Activated CD4-positive, alpha-beta T cell treated with anti-CD3 and anti-CD28 coated beads for 24 hours (primary cell): ENCODE results near the gene ATP2A3.
"Not testable (repeated sequence)": the region's sequence is repeated elsewhere in the genome, so short reads cannot be mapped to it uniquely, and the experiment has no call there.

Source experiments
- DNase-seq, 2 donors: peaks; one replicate each; pipeline ENCODE4 v3.0.0-alpha.2; 2020; ENCODE audit warnings: low read depth in 2 of 2

Gene ATP2A3

DNA sequence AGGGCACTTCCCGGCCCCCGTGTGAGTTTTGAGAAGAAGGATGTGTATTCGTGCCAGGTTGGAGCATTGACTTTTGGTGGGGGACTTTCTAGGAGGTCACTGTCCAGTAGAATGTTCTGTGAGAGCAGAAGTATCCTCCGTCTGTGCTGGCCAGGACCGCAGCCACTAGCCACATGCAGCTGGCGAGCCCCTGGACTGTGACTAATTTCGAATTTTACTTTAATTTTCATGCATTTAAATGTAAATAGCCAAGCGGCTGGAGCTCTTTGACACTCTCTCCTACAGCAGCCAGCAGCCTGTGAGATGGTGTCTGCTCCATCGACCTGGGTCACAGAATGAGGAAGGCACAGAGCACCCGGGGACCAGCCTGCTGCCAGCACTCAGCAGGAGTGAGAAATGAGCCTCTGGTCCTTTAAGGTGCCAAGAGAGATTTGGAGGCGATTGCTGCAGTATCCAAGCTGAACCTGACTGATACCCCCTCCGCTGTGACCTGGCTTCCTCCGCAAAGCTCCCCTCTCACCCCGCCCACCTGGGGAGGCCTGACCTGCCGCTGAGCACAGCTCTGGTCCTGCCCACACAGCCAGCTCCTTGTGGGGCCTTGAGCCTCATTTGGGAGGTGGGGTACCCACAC, 7.8 kb downstream of the ATP2A3 start:
- no peak for DNase-seq

DNA sequence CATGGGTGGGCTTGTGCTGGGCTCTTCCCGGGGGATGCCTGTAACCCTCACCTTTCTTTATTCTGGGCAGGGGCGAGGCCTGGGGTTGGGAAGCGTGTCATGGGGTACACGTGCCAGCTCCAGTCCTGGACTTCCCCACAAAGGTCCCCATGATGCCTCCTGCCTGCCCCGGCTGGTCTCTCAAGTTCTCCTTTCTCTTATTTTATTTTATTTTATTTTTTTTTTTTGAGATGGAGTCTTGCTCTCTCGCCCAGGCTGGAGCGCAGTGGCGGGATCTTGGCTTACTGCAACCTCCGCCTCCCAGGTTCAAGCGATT, 8.6 kb downstream of the ATP2A3 start:
- no peak for DNase-seq

DNA sequence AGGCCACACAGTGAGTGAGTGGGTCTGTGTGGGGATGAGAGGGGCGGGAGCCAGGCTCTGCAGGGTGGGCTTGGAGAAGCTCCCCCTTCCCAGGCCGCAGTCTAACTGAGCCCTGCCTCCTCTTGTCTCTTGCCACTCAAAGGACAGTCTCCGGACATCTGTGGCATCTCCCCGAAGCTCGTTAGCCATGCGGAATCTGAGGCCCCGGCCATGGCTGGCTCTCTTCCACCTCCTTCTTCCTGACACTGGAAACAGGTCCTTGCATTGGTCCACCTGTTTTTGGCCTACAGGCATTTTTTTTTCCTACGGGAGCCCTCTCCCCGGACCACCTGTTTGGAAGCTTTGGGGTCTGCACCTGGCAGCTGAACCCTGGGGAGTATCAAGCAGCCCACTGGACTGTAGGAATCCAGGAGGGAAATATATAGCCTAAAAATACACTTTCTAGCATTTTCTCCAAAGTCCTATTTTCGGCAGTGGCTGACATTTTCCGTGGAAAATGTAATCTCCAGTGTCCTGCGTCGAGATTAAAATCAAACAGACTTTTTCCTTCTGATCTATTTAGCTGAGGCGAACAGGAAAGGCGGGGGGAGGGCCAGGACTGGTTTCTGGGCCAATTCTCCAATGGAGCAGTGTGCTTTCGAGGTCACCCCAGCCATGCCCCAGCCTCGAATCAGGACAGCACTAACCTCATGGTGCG, 9.1 kb downstream of the ATP2A3 start:
- DNase-seq = no peak

- DNase-seq = no peak
Observed at GRCh38 chr17:3954086-3954485, 10.2 kb downstream of the ATP2A3 start.

GRCh38 chr17:3953542-3953941, 10.7 kb downstream of the ATP2A3 start:
- DNase-seq = no peak

DNA sequence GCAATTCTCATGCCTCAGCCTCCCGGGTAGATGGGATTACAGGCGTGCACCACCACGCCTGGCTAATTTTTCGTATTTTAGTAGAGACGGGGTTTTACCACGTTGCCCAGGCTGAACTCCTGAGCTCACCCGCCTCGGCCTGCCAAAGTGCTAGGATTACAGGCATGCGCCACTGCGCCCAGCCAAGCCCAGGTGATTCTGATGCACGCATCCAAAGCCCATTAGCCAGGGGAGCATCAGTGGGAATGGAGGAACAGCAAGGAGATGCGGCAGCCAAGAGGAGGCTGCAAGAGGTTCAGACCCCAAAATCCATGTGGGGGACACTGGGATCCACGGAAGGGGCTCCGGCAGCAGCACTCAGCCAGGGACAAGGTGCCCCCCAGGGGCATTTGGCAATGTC, 12.1 kb downstream of the ATP2A3 start:
- DNase-seq = no peak

DNA sequence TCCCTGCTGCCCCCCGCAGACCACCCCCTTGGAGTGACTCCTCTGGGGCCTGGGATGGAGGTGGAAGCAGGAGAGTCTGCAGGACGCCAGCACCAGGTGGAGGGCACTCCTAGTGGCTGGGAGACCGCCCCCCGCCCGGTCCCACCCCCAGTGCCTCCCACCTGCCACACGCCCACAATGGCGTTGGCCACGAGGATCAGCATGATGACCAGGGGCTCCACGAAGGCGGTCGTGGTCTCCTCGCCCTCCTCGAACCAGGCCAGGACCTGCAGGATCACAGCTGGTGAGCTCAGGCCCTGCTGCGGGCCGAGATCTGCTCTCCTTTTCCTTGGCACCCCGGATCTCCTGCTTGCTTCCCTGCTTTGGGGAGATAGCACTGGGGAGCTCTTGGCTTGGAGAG, 12.8 kb downstream of the ATP2A3 start:
- no peak for DNase-seq

GRCh38 chr17:3951003-3951402, 13.2 kb downstream of the ATP2A3 start:
- no peak for DNase-seq

DNA sequence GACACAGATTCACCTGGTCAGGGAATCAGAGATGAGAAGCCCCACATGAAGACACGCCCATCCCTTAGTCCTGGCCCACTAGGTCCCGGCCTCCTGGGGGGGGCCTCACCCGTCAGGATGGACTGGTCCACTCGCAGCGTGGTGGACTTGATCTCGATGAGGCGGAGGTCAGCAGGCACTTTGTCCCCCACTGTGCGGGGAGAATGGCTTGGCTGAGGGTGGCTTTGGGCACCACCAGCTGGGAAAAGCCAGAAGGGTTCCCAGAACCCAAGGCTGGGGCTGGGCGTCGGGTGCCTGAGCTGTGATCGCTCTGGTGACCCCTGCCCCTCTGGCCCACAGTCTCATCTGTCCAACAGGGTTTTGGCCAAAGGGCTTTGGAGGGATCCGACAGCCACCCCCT, 13.7 kb downstream of the ATP2A3 start:
- no peak for DNase-seq

GRCh38 chr17:3949418-3949817, 14.8 kb downstream of the ATP2A3 start:
- DNase-seq = no peak

DNA sequence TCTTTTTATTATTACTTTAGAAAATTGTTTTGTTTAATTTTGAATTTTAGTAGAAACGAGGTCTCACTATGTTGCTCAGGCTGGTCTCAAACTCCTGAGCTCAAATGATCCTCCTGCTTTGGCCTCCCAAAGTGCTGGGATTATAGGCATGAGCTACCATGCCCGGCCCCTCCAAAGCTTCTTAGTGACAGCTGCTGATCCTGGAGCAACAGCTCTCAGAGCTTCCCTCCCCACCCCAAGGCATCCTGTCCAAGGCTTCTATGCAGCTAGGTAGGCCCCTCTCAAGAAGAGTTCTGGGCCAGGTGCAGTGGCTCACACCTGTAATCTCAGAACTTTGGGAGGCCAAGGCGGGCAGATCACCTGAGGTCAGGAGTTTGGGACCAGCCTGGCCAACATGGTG, 15.7 kb downstream of the ATP2A3 start:
- not testable (repeated sequence) for DNase-seq

DNA sequence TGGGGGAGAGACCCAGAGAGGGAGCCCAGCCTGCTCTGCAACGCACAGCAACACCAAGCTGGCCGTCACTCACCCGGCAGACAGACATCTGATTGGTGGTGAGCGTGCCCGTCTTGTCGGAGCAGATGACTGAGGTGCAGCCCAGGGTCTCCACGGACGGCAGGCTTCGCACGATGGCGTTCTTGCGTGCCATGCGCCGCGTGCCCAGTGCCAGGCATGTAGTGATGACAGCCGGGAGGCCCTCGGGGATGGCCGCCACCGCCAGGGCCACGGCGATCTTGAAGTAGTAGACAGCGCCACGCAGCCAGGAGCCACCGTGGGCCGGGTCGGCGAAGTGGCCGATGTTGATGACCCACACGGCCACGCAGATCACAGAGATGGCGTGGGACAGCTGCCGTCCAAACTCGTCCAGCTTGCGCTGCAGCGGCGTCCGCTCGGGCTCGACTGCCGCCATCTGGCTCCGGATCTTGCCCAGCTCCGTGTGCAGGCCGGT, 16.9 kb downstream of the ATP2A3 start:
- DNase-seq = no peak

DNA sequence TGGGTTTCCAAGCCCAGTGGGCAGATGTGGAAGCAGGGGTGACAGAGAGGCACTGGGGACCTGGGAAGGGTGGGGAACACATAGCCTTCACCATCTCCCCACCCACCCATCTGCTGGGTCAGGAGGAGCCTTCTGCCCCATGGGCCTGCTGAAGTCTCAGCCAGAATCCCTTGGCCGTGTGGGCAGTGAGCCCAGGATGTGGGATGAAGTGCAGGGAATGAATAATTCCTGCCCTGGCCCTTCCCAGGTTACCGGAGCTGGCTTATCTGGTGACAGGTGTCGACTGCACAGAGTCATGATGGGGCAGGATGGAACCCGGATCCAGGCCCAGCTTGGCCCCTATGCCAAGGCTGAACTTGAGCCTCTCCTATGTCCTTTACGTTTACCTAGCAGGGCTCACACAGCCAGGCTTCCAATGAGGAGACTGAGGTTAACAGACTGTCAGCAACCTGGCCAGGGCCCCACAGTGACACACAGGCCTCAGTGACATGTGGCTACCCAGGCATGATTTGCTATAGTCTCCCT, 17.5 kb downstream of the ATP2A3 start:
- DNase-seq = no peak

DNA sequence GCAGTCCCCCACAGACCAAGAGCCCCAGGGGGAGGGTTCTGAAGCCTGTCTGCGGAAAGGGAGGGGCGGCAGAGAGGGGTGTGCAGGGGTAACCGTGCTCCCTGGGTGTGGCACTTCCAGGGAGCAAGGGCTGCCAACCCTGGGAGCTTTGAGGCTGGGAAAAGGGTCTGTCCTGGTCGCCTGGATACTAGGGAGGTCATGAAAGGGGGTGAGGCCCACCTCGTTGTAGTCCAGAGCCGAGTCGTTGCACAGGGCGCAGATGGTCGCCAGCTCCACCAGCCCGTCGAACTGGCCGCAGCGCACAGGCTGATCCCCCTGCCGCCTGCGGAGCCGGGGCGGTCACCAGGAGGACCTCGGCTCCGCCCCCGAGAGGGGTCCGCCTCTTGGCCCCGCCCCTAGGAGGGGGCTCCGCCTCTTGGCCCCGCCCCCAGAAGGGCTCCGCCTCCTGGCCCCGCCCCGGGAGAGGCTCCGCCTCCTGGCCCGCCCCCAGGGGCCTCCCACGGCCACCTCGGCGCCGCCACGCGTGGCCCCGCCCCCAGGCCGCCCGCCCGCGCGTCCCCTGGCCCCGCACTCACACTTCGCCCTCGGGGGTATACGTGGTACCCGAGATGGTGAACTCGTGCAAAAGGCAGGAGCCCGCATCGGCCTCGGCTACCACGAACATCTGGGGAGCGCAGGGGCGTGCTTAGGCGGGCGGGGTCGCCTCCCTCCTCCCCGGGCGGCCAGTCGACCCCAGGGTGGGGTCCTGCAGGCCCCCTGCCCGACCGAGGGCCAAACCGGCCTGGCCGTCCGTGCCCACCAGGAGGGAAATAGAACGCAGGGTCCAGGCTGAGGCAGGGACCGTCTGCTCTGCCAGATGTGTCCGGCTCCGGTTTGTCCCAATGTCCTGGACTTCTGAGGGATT, 19.5 kb downstream of the ATP2A3 start:
- DNase-seq = no peak

DNA sequence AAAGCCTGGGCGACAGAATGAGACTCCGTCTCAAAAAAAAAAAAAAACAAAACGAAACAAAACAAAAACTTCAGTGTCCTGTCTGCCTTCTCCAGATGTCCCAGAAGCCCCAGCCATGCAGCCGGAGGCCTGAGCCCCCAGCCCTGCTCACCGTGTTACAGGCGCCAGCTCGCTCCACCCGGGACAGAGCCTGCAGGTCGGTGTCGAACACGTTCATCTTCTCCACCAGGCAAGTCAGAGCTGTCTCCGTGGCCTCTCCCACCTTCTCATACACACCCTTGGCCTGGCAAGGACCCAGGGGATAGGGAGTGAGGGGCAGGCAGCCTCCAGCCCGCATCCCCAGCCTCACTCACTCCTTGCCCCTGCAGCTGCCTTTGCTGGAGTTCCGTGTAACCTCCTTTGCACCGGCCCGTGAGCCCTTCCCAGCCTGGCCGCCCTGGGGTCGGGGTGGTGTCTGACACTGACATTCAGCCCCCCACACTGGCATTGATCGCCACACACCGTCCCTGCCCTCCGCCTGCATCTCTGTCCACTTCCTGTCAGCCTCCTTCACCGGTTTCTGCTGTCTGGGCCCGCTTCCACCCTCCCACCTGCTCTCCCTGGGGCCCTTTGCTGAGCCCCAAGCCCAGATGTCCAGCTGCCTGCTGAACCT, 20.9 kb downstream of the ATP2A3 start:
- DNase-seq = no peak

DNA sequence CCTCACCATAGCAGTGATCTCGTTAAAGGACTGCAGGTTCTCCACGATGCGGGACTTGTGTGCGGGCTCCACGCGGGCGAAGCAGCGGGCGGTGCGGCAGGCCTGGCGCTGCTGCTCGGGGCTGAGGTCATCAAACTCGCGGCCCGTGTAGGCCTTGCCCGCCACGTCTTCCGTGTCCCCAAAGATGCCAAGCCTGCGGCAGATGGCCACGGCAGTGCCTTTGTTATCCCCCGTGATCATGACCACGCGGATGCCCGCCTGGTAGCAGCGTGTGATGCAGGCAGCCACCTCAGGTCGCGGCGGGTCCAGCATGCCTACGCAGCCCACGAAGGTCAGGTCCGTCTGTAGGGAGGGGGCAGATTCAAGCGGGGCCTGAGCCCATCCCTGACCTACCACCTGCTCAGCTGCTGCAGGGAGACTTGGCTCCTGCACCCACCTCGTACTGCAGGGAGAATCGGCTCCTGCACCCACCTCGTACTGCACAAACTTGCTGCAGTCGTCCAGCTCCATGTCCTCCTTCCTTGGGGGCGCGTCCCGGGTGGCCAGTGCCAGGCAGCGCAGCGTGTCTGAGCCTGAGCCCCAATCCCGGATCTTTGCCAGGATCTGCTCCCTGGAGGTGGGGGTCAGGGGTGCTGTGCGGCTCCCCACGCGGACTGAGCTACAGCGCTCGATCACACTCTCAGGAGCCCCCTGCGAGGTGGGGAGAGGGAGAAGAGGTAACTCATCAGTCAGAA, 23.1 kb downstream of the ATP2A3 start:
- DNase-seq = no peak

DNA sequence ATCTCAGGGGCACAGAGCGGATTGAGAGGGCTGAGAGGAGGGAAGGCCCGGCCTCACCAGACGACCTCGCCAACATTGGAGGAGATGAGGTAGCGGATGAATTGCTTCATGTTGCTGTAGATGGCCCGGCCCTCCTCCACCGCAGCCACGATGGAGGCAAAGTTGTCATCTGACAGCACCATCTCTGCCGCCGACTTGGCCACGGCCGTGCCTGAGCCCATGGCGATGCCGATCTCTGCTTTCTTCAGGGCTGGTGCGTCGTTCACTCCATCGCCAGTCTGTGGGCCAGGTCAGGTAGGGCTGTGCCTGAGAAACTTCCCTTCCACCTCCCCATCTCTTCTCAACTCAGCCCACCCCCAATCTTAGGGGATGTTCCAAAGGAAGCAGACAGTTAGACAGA, 26.9 kb downstream of the ATP2A3 start:
- DNase-seq = no peak

- DNase-seq = no peak
Observed at GRCh38 chr17:3935825-3936355, 28.3 kb downstream of the ATP2A3 start.

GRCh38 chr17:3935140-3935542, 29.1 kb downstream of the ATP2A3 start:
- DNase-seq = peak in 1 of 2 donors; percentile 18

GRCh38 chr17:3929764-3930163, 34.5 kb downstream of the ATP2A3 start:
- DNase-seq = no peak

- no peak for DNase-seq
Observed at GRCh38 chr17:3929181-3929580, 35.1 kb downstream of the ATP2A3 start.
